Pancreas (tissue), 10 donors: ENCODE measurements around the gene RAPGEF5. TPM values are rescaled to one million over a fixed set of nuclear protein-coding genes. Genes with fewer than 3 reads are reported as not detected.

Source experiments
- ATAC-seq, 4 donors: fragments of 200-7000 bp; cut with Tn5 transposase; one replicate each; pipeline versions ENCODE4 v1.8.0 to v1.9.1; 2020; ENCODE audit warnings: mild to moderate bottlenecking in 4 of 4, moderate library complexity in 4 of 4
- DNase-seq, 6 donors: peaks; one replicate each; pipeline ENCODE4 v3.0.0-alpha.2; 2020
- FAIRE-seq: peaks from 2 replicates; lab custom pipeline; 2012; peaks lifted over from hg19 to GRCh38; lab: Jason Lieb, UNC
- H3K27ac ChIP-seq, 4 donors: fragments of 200-600 bp; sonication (generic); 1 replicate in 3 of 4; 2 replicates in 1 of 4; pipeline versions ENCODE4 v1.5.0 to v1.8.0; 2020
- H3K27me3 ChIP-seq, 4 donors: fragments of 200-600 bp; one replicate each; pipeline ENCODE4 v1.8.0; 2021
- H3K36me3 ChIP-seq, 3 donors: fragments of 200-600 bp; sonication (generic) in 1 of 3; one replicate each; pipeline versions ENCODE4 v1.5.0 to v1.8.0; 2020 to 2021
- H3K4me1 ChIP-seq, 3 donors: fragments of 200-600 bp; one replicate each; pipeline ENCODE4 v1.8.0; 2021
- H3K4me3 ChIP-seq, 4 donors: fragments of 200-600 bp; sonication (generic) in 2 of 4; one replicate each; pipeline versions ENCODE4 v1.5.0 to v1.8.0; 2020 to 2021
- H3K9me3 ChIP-seq, 4 donors: fragments of 200-600 bp; one replicate each; pipeline ENCODE4 v1.8.0; 2021
- WGBS, 2 donors: extraction: QIAGEN DNeasy Blood & Tissue Kit; methylation state at CpG; one replicate each; pipeline ENCODE4 v1.1.7; 2013; 5-methylcytosine and 5-hydroxymethylcytosine counted together
- intact Hi-C, 3 donors: fragments of 100-400 bp; cut with DNase I; formaldehyde crosslinking; loops; one replicate each; pipeline versions ENCODE4 v1.11.1 to v1.14.2; 2022
- polyA plus RNA-seq, 2 donors: library from polyadenylated mRNA; stranded (reverse); fragments of 200-250 nt; gene quantifications; one replicate each; pipeline ENCODE4 v1.2.3, GENCODE V29; 2013
- total RNA-seq, 6 donors: library from RNA; stranded (reverse); fragmentation: NEBNext Ultra II Directional in 4 of 6; extraction: Animal tissue kit (Norgen Biotek cat#: 25700) in 4 of 6; gene quantifications; one replicate each; pipeline versions ENCODE4 v1.2.1 to v1.2.4, GENCODE V29; 2021 to 2023
- TF ChIP-seq, protein P1 (sequence below), 4 donors: fragments of 200-600 bp; sonication (generic) in 3 of 4; IDR thresholded peaks; one replicate each; pipeline versions ENCODE4 v1.5.0 to v1.8.0; 2021; ENCODE audit warnings: antibody characterized with exemption in 4 of 4
- donor health status: healthy with polysubstance abuse.
- donor health status: DM: no; HTN: no; CAD: no; lungs with moderate emphysema.
- donor health status: DM: no; HTN: no; CAD: no.
- donor health status: control.
- donor health status: control.
- donor health status: Bipolar disorder and iron deficiency.
- donor health status: DM: yes; HTN: yes; CAD: no.
- donor health status: DM: no; HTN: no; CAD: no.
- donor health status: DM: no; HTN: no; CAD: no.
- donor health status: DM: yes; HTN: yes; CAD: no.

The RAPGEF5 gene
- total and polyA plus RNA-seq, 8 donors = 7.5 to 38.9 (median 29.1) TPM

- intact Hi-C loops = no loop called here
- WGBS, 2 donors = 68 to 70% methylated on average over 5 of the region's 5 CpGs
- peaks cover 0 to 16% (median 7%) of the 10 kb centered on the region in 3 donors for H3K36me3 ChIP-seq
- FAIRE-seq = no peak
- H3K9me3 ChIP-seq = no peaks in the 10 kb centered on the region
- DNase-seq = no peak
- H3K4me3 ChIP-seq = no peak overlapping the region
- H3K4me1 ChIP-seq = no peaks in the 10 kb centered on the region
- TF ChIP-seq, protein P1, sequence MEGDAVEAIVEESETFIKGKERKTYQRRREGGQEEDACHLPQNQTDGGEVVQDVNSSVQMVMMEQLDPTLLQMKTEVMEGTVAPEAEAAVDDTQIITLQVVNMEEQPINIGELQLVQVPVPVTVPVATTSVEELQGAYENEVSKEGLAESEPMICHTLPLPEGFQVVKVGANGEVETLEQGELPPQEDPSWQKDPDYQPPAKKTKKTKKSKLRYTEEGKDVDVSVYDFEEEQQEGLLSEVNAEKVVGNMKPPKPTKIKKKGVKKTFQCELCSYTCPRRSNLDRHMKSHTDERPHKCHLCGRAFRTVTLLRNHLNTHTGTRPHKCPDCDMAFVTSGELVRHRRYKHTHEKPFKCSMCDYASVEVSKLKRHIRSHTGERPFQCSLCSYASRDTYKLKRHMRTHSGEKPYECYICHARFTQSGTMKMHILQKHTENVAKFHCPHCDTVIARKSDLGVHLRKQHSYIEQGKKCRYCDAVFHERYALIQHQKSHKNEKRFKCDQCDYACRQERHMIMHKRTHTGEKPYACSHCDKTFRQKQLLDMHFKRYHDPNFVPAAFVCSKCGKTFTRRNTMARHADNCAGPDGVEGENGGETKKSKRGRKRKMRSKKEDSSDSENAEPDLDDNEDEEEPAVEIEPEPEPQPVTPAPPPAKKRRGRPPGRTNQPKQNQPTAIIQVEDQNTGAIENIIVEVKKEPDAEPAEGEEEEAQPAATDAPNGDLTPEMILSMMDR (IDR thresholded peaks at IDR 0.05) = no peak
- no peaks in the 10 kb centered on the region for H3K27me3 ChIP-seq
- no peak overlapping the region for H3K27ac ChIP-seq
- peak in 2 of 4 donors; percentile 12 for ATAC-seq
Measured at GRCh38 chr7:22123139-22123538, 233.8 kb downstream of the RAPGEF5 start.

- 51 to 53% methylated on average over 8 of the region's 8 CpGs for WGBS, 2 donors
- ATAC-seq (peak in 3 of 4 donors; percentile 28 to 58 (median 40)), FAIRE-seq (no peak)
Measured at GRCh38 chr7:22121702-22122474, 235.1 kb downstream of the RAPGEF5 start.

DNA sequence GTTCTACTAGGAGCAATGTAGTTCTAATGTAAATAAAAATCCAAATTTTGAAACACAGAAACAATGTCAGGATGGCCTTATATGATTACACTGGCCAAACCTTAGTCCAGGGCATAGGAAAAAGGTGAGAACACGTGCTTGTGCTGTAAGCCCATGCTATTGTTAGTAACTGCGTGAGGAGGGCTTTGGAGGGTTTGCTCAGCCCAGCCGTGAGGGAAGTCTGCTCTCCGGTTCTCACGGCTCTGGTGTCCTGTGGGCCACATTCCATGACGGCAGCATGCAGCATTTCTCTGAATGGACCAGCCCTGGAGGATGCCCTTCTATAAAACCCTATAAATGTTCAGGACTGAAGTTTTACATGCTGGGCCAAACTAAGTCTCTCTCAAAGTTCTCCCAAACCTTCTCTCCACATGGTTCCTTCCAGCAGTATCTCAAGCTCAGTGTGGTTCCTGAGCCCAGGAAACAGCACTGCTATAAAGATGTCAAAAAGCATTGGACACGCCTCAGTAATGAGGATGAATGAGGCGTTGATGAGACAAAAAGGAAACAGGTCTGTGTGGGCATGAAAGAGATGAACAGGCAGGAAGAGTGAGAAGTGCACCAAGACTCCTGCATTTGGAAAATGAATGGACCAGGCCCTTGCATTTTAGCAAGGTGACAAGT lies 236.4 kb downstream of the RAPGEF5 start:
- Histone ChIP-seq H3K27ac (no peak overlapping the region), H3K9me3 (no peaks in the 10 kb centered on the region), H3K4me1 (no peaks in the 10 kb centered on the region), H3K36me3 (peaks cover 0 to 26% (median 7%) of the 10 kb centered on the region in 3 donors), H3K4me3 (no peak overlapping the region), H3K27me3 (no peaks in the 10 kb centered on the region)
- 89 to 94% methylated on average over 8 of the region's 8 CpGs for WGBS, 2 donors
- intact Hi-C loops = no loop called here
- FAIRE-seq (no peak), ATAC-seq (no peak), DNase-seq (no peak)
- TF ChIP-seq, protein P1 (IDR thresholded peaks at IDR 0.05) = no peak

More at GRCh38 chr7:22121702-22122474, 235.1 kb downstream of the RAPGEF5 start:
- Histone ChIP-seq H3K27me3 (no peaks in the 10 kb centered on the region), H3K4me3 (no peak overlapping the region), H3K36me3 (peaks cover 0 to 23% (median 7%) of the 10 kb centered on the region in 3 donors), H3K27ac (no peak overlapping the region), H3K9me3 (no peaks in the 10 kb centered on the region), H3K4me1 (no peaks in the 10 kb centered on the region)
- DNase-seq = no peak
- TF ChIP-seq, protein P1 (IDR thresholded peaks at IDR 0.05) = no peak
- intact Hi-C loops = no loop called here

- H3K27me3 ChIP-seq = no peaks in the 10 kb centered on the region
- TF ChIP-seq, protein P1 (IDR thresholded peaks at IDR 0.05) = no peak
- no peak overlapping the region for H3K4me3 ChIP-seq
- FAIRE-seq = no peak
- H3K36me3 ChIP-seq = peaks cover 0 to 21% (median 0%) of the 10 kb centered on the region in 3 donors
- WGBS, 2 donors = 82 to 89% methylated on average over 6 of the region's 6 CpGs
- no peak for DNase-seq
- intact Hi-C loops = no loop called here
- no peaks in the 10 kb centered on the region for H3K4me1 ChIP-seq
- no peak overlapping the region for H3K27ac ChIP-seq
- no peak for ATAC-seq
- H3K9me3 ChIP-seq = no peaks in the 10 kb centered on the region
Measured at GRCh38 chr7:22117222-22117621, 239.7 kb downstream of the RAPGEF5 start.
